H1 (cell line): Measurements from ENCODE around the gene HSDL2. TPM values are rescaled to one million over a fixed set of nuclear protein-coding genes. Genes with fewer than 3 reads are reported as not detected.

Source experiments
- CTCF ChIA-PET: fragments of 300-600 bp; sonication (Branson Sonifier 250); formaldehyde crosslinking; loops from one replicate; lab custom pipeline; 2021; ENCODE audit not compliant: partially characterized antibody; lab: Charles Lee
- POLR2A ChIA-PET: fragments of 300-600 bp; sonication (Branson Sonifier 250); formaldehyde crosslinking; loops from one replicate; lab custom pipeline; 2021; ENCODE audit warnings: inconsistent platforms; ENCODE audit not compliant: partially characterized antibody; lab: Charles Lee
- DNase-seq, 2 experiments: peaks; one replicate each; pipeline versions ENCODE4 v3.0.0 to v3.0.0-alpha.2; 2010 to 2022; ENCODE audit warnings: low spot score in 2 of 2, low read depth in 1 of 2, mixed read lengths in 1 of 2
- FAIRE-seq: peaks from 2 replicates; lab custom pipeline; 2011; peaks lifted over from hg19 to GRCh38; lab: Jason Lieb, UNC
- H2AFZ ChIP-seq: 2 replicates; pipeline ENCODE4 v1.8.1; 2012; ENCODE audit warnings: low read length, inconsistent platforms
- H2AK5ac ChIP-seq: 2 replicates; pipeline ENCODE4 v1.6.1; 2013; ENCODE audit warnings: low read depth, low read length
- H2BK120ac ChIP-seq: replicated peaks from 2 replicates; pipeline ENCODE3; 2013; ENCODE audit warnings: low read depth, low read length, inconsistent platforms
- H2BK12ac ChIP-seq: 2 replicates; pipeline ENCODE4 v1.6.1; 2013; ENCODE audit warnings: low read depth, low read length
- H2BK15ac ChIP-seq: 2 replicates; pipeline ENCODE4 v1.6.1; 2013; ENCODE audit warnings: low read length
- H2BK20ac ChIP-seq: 2 replicates; pipeline ENCODE4 v1.6.1; 2013; ENCODE audit warnings: low read length
- H2BK5ac ChIP-seq: 2 replicates; pipeline ENCODE4 v1.6.1; 2013; ENCODE audit warnings: low read depth, low read length
- H3K14ac ChIP-seq: 2 replicates; pipeline ENCODE4 v1.6.1; 2013; ENCODE audit warnings: inconsistent platforms; ENCODE audit not compliant: insufficient read length
- H3K18ac ChIP-seq: 2 replicates; pipeline ENCODE4 v1.6.1; 2013; ENCODE audit warnings: low read length; ENCODE audit errors: extremely low read depth
- H3K23ac ChIP-seq: 2 replicates; pipeline ENCODE4 v1.6.1; 2013; ENCODE audit warnings: inconsistent platforms; ENCODE audit not compliant: insufficient read length
- H3K23me2 ChIP-seq: 2 replicates; pipeline ENCODE4 v1.6.1; 2013; ENCODE audit warnings: low read depth, low read length
- H3K27ac ChIP-seq: 2 replicates; pipeline ENCODE4 v1.6.1; 2011; ENCODE audit warnings: low read depth, low read length, inconsistent platforms
- H3K27me3 ChIP-seq, 4 experiments: replicated peaks in 1 of 4; 1 replicate in 1 of 4; 2 replicates in 3 of 4; pipeline versions ENCODE4 v1.6.1 to v1.8.1; 2011 to 2013; ENCODE audit warnings: low read length in 3 of 4, mild to moderate bottlenecking in 3 of 4, inconsistent platforms in 2 of 4, mixed read lengths in 2 of 4, moderate library complexity in 1 of 4; ENCODE audit not compliant: control insufficient read depth in 3 of 4, insufficient read depth in 3 of 4; ENCODE audit errors: extremely low read depth in 1 of 4
- H3K36me3 ChIP-seq, 4 experiments: 2 replicates each; pipeline versions ENCODE4 v1.6.1 to v1.8.1; 2011 to 2013; ENCODE audit warnings: mild to moderate bottlenecking in 4 of 4, low read length in 3 of 4, moderate library complexity in 2 of 4, control low read depth in 1 of 4, inconsistent platforms in 1 of 4; ENCODE audit not compliant: insufficient read depth in 4 of 4, control insufficient read depth in 2 of 4
- H3K4ac ChIP-seq: replicated peaks from 2 replicates; pipeline ENCODE3; 2013; ENCODE audit warnings: low read length, low read depth, mixed read lengths, inconsistent platforms; ENCODE audit not compliant: insufficient read length
- H3K4me1 ChIP-seq, 4 experiments: replicated peaks in 1 of 4; 1 replicate in 1 of 4; 2 replicates in 3 of 4; pipeline versions ENCODE4 v1.6.1 to v1.8.1; 2011 to 2013; ENCODE audit warnings: low read length in 3 of 4, inconsistent platforms in 2 of 4, mixed read lengths in 1 of 4; ENCODE audit not compliant: insufficient read depth in 4 of 4, control insufficient read depth in 3 of 4
- H3K4me2 ChIP-seq, 2 experiments: 2 replicates each; pipeline versions ENCODE4 v1.6.1 to v1.8.1; 2011 to 2013; ENCODE audit warnings: low read depth in 2 of 2, low read length in 2 of 2, control low read depth in 1 of 2, inconsistent platforms in 1 of 2, mild to moderate bottlenecking in 1 of 2; ENCODE audit not compliant: insufficient read depth in 1 of 2
- H3K4me3 ChIP-seq, 4 experiments: fragments of 200-600, 300-600 bp in 1 of 4; sonication (generic), shearing (Covaris generic), sonication (Bioruptor Twin) in 1 of 4; 2 replicates each; pipeline versions ENCODE4 v1.5.1 to v1.8.1; 2011 to 2016; ENCODE audit warnings: low read length in 4 of 4, low read depth in 3 of 4, control low read depth in 2 of 4, inconsistent platforms in 2 of 4, mild to moderate bottlenecking in 2 of 4, mixed read lengths in 1 of 4, moderate library complexity in 1 of 4; ENCODE audit not compliant: insufficient read depth in 2 of 4; ENCODE audit errors: extremely low read depth in 1 of 4
- H3K56ac ChIP-seq: replicated peaks from 2 replicates; pipeline ENCODE3; 2013; ENCODE audit warnings: low read depth, mild to moderate bottlenecking, mixed read lengths, low read length, inconsistent platforms; ENCODE audit not compliant: insufficient read length
- H3K79me1 ChIP-seq: 2 replicates; pipeline ENCODE4 v1.6.1; 2013; ENCODE audit warnings: low read depth, low read length, control low read depth
- H3K79me2 ChIP-seq, 2 experiments: 2 replicates each; pipeline versions ENCODE4 v1.6.1 to v1.8.1; 2012 to 2013; ENCODE audit warnings: low read length in 2 of 2, mild to moderate bottlenecking in 2 of 2, inconsistent platforms in 1 of 2; ENCODE audit not compliant: insufficient read depth in 2 of 2, control insufficient read depth in 1 of 2
- H3K9ac ChIP-seq, 4 experiments: replicated peaks in 1 of 4; 1 replicate in 1 of 4; 2 replicates in 3 of 4; pipeline versions ENCODE4 v1.6.1 to v1.8.1; 2011 to 2013; ENCODE audit warnings: low read depth in 3 of 4, low read length in 3 of 4, control low read depth in 2 of 4, mild to moderate bottlenecking in 2 of 4, moderate library complexity in 2 of 4, inconsistent platforms in 1 of 4; ENCODE audit errors: extremely low read depth in 1 of 4
- H3K9me3 ChIP-seq, 2 experiments: 2 replicates each; pipeline versions ENCODE4 v1.6.1 to v1.8.1; 2012 to 2013; ENCODE audit warnings: mild to moderate bottlenecking in 2 of 2, moderate library complexity in 2 of 2, control low read depth in 1 of 2, inconsistent platforms in 1 of 2, low read depth in 1 of 2, low read length in 1 of 2, mixed read lengths in 1 of 2; ENCODE audit not compliant: insufficient read depth in 2 of 2
- H4K20me1 ChIP-seq, 2 experiments: replicated peaks in 1 of 2; 2 replicates each; pipeline versions ENCODE3 to v1.8.1; 2011 to 2013; ENCODE audit warnings: inconsistent platforms in 2 of 2, low read length in 2 of 2, mild to moderate bottlenecking in 1 of 2; ENCODE audit not compliant: insufficient read depth in 2 of 2, control insufficient read depth in 1 of 2
- H4K5ac ChIP-seq: 2 replicates; pipeline ENCODE4 v1.6.1; 2013; ENCODE audit warnings: low read length, low read depth, mixed read lengths, inconsistent platforms; ENCODE audit not compliant: insufficient read length
- H4K8ac ChIP-seq: 2 replicates; pipeline ENCODE4 v1.8.0; 2013; ENCODE audit warnings: mild to moderate bottlenecking, moderate library complexity, low read length, inconsistent platforms; ENCODE audit not compliant: insufficient read depth; ENCODE audit errors: extremely low read depth
- H4K91ac ChIP-seq: replicated peaks from 2 replicates; pipeline ENCODE3; 2013; ENCODE audit warnings: low read length, mixed read lengths, inconsistent platforms; ENCODE audit not compliant: insufficient read length
- CTBP2 ChIP-seq: IDR thresholded peaks from 2 replicates; pipeline ENCODE4 v1.7.0; 2011; ENCODE audit warnings: borderline replicate concordance, mild to moderate bottlenecking, moderate library complexity, mixed read lengths, low read length; ENCODE audit not compliant: insufficient read depth, insufficient read length
- EP300 ChIP-seq, 2 experiments: IDR thresholded peaks; 1 replicate in 1 of 2; 2 replicates in 1 of 2; pipeline ENCODE4 v1.6.1; 2011 to 2012; ENCODE audit warnings: low read depth in 2 of 2, low read length in 2 of 2, mild to moderate bottlenecking in 2 of 2, borderline replicate concordance in 1 of 2, inconsistent platforms in 1 of 2, moderate library complexity in 1 of 2
- GTF2F1 ChIP-seq: IDR thresholded peaks from 2 replicates; pipeline ENCODE4 v1.6.1; 2012; ENCODE audit warnings: low read depth, low read length, improper control_type of control experiment, borderline replicate concordance
- RNF2 ChIP-seq: fragments of 200-900, 300-1000 bp; sonication (generic); IDR thresholded peaks from 2 replicates; pipeline ENCODE4 v1.7.1; 2016; ENCODE audit warnings: borderline replicate concordance, low read depth, mild to moderate bottlenecking, antibody characterized with exemption, low read length; ENCODE audit not compliant: poor library complexity, severe bottlenecking; ENCODE audit errors: missing control alignments
- SP2 ChIP-seq: IDR thresholded peaks from 2 replicates; pipeline ENCODE4 v1.6.1; 2012; ENCODE audit warnings: mild to moderate bottlenecking, low read length, inconsistent platforms
- USF2 ChIP-seq: IDR thresholded peaks from 2 replicates; pipeline ENCODE4 v1.6.1; 2011; ENCODE audit warnings: low read length, improper control_type of control experiment
- WGBS, 2 experiments: shearing (Covaris generic) in 1 of 2; methylation state at CpG; one replicate each; pipeline versions ENCODE4 v1.1.6 to v1.1.7; 2013 to 2015; ENCODE audit warnings: low lambda C conversion rate in 2 of 2, mixed read lengths in 2 of 2, inconsistent platforms in 1 of 2, low coverage in 1 of 2, missing lambda C conversion rate in 1 of 2; ENCODE audit not compliant: insufficient replicate concordance in 2 of 2, insufficient coverage in 1 of 2, insufficient read length in 1 of 2; ENCODE audit errors: extremely low coverage in 1 of 2, missing lambda C conversion rate in 1 of 2; 5-methylcytosine and 5-hydroxymethylcytosine counted together
- polyA plus RNA-seq, 7 experiments: library from polyadenylated mRNA; depleted of rRNA in 3 of 7; stranded (reverse) in 5 of 7; unstranded in 2 of 7; fragments of >200 nt in 5 of 7; fragments of 200-250 nt in 2 of 7; gene quantifications; 1 replicate in 5 of 7; 2 replicates in 1 of 7; 4 replicates in 1 of 7; pipeline versions ENCODE4 v1.2.1 to v1.2.3, GENCODE V29; 2011 to 2013; ENCODE audit warnings: missing spikeins in 2 of 7, mixed read lengths in 2 of 7
- total RNA-seq: library from RNA; stranded (reverse); fragmentation: NEBNext Ultra II Directional; extraction: Animal tissue kit (Norgen Biotek cat#: 25700); gene quantifications from 2 replicates; pipeline ENCODE4 v1.2.1, GENCODE V29; 2021

HSDL2 gene
- total and polyA plus RNA-seq, 2 of the 8 experiments (the other 6 are each of a cell fraction or from before 2014, with no cell fraction given): 6.6 to 15.4 TPM

DNA sequence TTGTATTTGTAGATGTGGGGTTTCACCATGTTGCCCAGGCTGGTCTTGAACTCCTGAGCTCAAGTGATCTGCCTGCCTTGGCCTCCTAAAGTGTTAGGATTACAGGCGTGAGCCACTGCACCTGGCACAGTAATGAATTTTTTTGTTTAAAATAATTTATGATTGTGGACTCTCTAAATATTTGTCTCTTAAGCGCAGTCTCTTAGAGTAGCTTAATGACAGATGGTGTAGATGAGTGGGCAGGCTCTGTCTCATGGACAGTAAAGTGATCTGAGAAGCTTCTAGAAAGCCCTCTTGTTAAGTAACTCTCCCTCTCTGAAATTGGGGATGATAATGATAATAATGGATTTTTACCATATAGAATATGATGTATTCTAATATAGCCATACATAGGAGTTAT is 59.3 kb downstream of the HSDL2 start:
- Histone ChIP-seq H3K4me2 (no peak overlapping the region), H3K9me3 (no peaks in the 10 kb centered on the region), H3K4me3 (no peak overlapping the region), H4K5ac (no peak overlapping the region), H2BK120ac (no peak overlapping the region), H3K23me2 (no peaks in the 10 kb centered on the region), H3K79me2 (no peaks in the 10 kb centered on the region), H3K27me3 (no peaks in the 10 kb centered on the region), H3K27ac (no peak overlapping the region), H3K18ac (no peak overlapping the region), H4K91ac (no peak overlapping the region), H2BK12ac (no peak overlapping the region), H4K20me1 (no peaks in the 10 kb centered on the region), H3K4ac (no peak overlapping the region), H3K4me1 (no peaks in the 10 kb centered on the region), H3K9ac (no peak overlapping the region), H2BK15ac (no peak overlapping the region), H3K14ac (no peak overlapping the region), H2BK5ac (no peak overlapping the region), H2AK5ac (no peak overlapping the region), H3K56ac (no peak overlapping the region), H3K79me1 (no peaks in the 10 kb centered on the region), H4K8ac (no peak overlapping the region), H2BK20ac (no peak overlapping the region), H3K36me3 (no peaks in the 10 kb centered on the region), H2AFZ (no peak overlapping the region), H3K23ac (no peak overlapping the region)
- FAIRE-seq (no peak), DNase-seq (no peak)
- TF ChIP-seq SP2 (no peak), CTBP2 (no peak), EP300 (IDR thresholded peaks at IDR 0.05; ENCODE audit: borderline replicate concordance in 1 of 2, low read depth in 2 of 2, low read length in 2 of 2) (no peak), USF2 (no peak), GTF2F1 (no peak), RNF2 (no peak)
- WGBS, 2 experiments: 88% methylated on average over 2 of the region's 2 CpGs; no CpG with 5 or more reads in 1 of the 2 experiments
- CTCF ChIA-PET: interaction anchor here (0.5 to 1.0 kb wide), 5 partner anchors 9 to 353 kb away, joined by 3 to 7 read pairs (median 3); no protein-coding TSS in a partner anchor
- POLR2A ChIA-PET: no interaction called here
